ENCODE measurements around the gene PLBD2. TPM values are rescaled to one million over a fixed set of nuclear protein-coding genes. Genes with fewer than 3 reads are reported as not detected.

PLBD2 gene
- total and polyA plus RNA-seq, 10 of the 15 experiments (the other 5 are each of a cell fraction or from before 2014, with no cell fraction given): 1.4 to 16.6 (median 5.9) TPM

DNA sequence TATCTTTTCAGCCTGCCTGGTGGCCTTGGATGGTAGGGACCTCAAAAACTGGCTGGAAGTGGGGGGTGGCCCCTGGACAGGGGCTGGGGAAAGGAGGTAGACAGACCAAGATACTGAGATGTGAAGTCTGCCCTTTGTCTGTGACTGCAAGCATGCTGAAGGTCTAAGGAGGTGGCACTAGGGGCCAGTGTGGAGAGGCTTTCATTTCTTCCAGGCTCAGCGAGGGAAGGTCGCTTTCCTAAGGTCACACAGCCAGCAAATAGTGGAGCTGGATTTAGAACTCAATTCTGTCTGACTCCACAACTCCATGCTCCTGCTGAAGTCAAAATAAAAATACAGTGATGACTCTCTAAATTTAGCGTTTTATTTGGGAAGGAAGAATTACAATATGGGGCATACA lies 11.3 kb upstream of the PLBD2 start (continued):
- TF ChIP-seq BMI1 (IDR thresholded peaks at IDR 0.05; ENCODE audit: borderline replicate concordance): no peak
- no peak for TF ChIP-seq SMC3 (IDR thresholded peaks at IDR 0.05; ENCODE audit: borderline replicate concordance, low read length)
- no peak for TF ChIP-seq RAD51 (IDR thresholded peaks at IDR 0.05)

DNA sequence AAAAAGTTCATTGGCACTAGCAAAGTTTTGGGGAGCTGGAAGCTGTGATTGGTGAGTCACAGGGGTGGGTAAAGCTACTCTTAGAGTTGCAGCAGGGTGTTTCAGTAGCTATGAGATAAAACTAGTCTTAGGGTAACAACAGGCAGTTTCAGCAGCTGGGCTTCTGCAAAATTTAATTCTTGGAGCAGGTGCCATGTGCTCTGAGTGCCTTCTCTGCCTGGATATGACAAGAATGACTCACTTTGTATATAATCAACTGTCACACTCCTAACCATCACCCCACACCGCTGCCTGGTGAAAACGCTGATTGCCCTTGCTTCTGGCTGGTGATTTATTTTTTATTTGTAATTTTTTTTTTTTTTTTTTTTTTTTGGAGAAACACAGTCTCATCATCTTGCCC lies 10.5 kb upstream of the PLBD2 start:
- Histone ChIP-seq H3K36me3 (ENCODE audit: control insufficient read depth in 2 of 2, insufficient read depth in 2 of 2, low read length in 1 of 2) (no peaks in the 10 kb centered on the region), H3K27me3 (replicated peaks in 1 of 2; ENCODE audit: control insufficient read depth in 2 of 2, insufficient read depth in 2 of 2, low read length in 1 of 2) (no peaks in the 10 kb centered on the region; a peak in 1 of 4 replicates), H3K27ac (ENCODE audit: control insufficient read depth, insufficient read depth) (no peak overlapping the region), H4K20me1 (ENCODE audit: control insufficient read depth, insufficient read depth) (no peaks in the 10 kb centered on the region), H3K79me2 (ENCODE audit: control insufficient read depth, insufficient read depth, low read length) (no peaks in the 10 kb centered on the region), H2AFZ (ENCODE audit: control insufficient read depth, low read depth, low read length) (no peak overlapping the region), H3K9me3 (replicated peaks; ENCODE audit: control insufficient read depth, insufficient read depth, low read length) (no peaks in the 10 kb centered on the region), H3K4me3 (no peak overlapping the region), H3K4me2 (ENCODE audit: control insufficient read depth, insufficient read depth) (no peak overlapping the region), H3K9ac (ENCODE audit: control insufficient read depth, insufficient read depth, low read length) (no peak overlapping the region), H3K4me1 (ENCODE audit: control insufficient read depth, insufficient read depth, low read length) (no peaks in the 10 kb centered on the region)
- ChIA-PET POLR2A (no interaction called here), SMC1A (ENCODE audit: uncharacterized antibody, unreplicated experiment) (interaction anchor here (0.6 kb wide), 1 partner anchor 1410 kb away, joined by 3 read pairs; no protein-coding TSS in a partner anchor), CTCF (interaction anchor here (1.0 to 1.1 kb wide), 3 partner anchors 24 to 78 kb away, joined by 3 to 4 read pairs (median 3); no protein-coding TSS in a partner anchor), RAD21 (ENCODE audit: unreplicated experiment) (no interaction called here)
- ATAC-seq (no peak), FAIRE-seq (no peak), DNase-seq (ENCODE audit: low read depth, low spot score) (no peak)
- TF ChIP-seq, protein P1, sequence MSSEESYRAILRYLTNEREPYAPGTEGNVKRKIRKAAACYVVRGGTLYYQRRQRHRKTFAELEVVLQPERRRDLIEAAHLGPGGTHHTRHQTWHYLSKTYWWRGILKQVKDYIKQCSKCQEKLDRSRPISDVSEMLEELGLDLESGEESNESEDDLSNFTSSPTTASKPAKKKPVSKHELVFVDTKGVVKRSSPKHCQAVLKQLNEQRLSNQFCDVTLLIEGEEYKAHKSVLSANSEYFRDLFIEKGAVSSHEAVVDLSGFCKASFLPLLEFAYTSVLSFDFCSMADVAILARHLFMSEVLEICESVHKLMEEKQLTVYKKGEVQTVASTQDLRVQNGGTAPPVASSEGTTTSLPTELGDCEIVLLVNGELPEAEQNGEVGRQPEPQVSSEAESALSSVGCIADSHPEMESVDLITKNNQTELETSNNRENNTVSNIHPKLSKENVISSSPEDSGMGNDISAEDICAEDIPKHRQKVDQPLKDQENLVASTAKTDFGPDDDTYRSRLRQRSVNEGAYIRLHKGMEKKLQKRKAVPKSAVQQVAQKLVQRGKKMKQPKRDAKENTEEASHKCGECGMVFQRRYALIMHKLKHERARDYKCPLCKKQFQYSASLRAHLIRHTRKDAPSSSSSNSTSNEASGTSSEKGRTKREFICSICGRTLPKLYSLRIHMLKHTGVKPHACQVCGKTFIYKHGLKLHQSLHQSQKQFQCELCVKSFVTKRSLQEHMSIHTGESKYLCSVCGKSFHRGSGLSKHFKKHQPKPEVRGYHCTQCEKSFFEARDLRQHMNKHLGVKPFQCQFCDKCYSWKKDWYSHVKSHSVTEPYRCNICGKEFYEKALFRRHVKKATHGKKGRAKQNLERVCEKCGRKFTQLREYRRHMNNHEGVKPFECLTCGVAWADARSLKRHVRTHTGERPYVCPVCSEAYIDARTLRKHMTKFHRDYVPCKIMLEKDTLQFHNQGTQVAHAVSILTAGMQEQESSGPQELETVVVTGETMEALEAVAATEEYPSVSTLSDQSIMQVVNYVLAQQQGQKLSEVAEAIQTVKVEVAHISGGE (CRISPR knock-in tag; IDR thresholded peaks at IDR 0.05): no peak
- TF ChIP-seq STAT3 (IDR thresholded peaks at IDR 0.05; ENCODE audit: low read depth, low read length) (no peak), RFX5 (IDR thresholded peaks at IDR 0.05; ENCODE audit: low read depth, low read length) (no peak), PML (IDR thresholded peaks at IDR 0.05; ENCODE audit: low read length) (no peak)
- TF ChIP-seq, protein P2, sequence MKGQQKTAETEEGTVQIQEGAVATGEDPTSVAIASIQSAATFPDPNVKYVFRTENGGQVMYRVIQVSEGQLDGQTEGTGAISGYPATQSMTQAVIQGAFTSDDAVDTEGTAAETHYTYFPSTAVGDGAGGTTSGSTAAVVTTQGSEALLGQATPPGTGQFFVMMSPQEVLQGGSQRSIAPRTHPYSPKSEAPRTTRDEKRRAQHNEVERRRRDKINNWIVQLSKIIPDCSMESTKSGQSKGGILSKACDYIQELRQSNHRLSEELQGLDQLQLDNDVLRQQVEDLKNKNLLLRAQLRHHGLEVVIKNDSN (IDR thresholded peaks at IDR 0.05; ENCODE audit: borderline replicate concordance, extremely low read length, insufficient read depth, low read depth, low read length): no peak
- TF ChIP-seq, protein P3, sequence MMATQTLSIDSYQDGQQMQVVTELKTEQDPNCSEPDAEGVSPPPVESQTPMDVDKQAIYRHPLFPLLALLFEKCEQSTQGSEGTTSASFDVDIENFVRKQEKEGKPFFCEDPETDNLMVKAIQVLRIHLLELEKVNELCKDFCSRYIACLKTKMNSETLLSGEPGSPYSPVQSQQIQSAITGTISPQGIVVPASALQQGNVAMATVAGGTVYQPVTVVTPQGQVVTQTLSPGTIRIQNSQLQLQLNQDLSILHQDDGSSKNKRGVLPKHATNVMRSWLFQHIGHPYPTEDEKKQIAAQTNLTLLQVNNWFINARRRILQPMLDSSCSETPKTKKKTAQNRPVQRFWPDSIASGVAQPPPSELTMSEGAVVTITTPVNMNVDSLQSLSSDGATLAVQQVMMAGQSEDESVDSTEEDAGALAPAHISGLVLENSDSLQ (IDR thresholded peaks at IDR 0.05): no peak
- intact Hi-C loops (cut with micrococcal nuclease; ENCODE audit: unreplicated experiment): no loop called here
- BruUV-seq (replicated peaks): no TSS peak
- in situ Hi-C loops (cut with MboI): no loop called here
- WGBS (ENCODE audit: insufficient coverage, insufficient replicate concordance, low lambda C conversion rate, missing lambda C conversion rate): 72% methylated on average over 2 of the region's 2 CpGs

Data from GM12878 (cell line).